ENCODE data around the gene SSBP3.
A peak's percentile ranks its signal among the peaks of the same experiment; 100 is the strongest.

Gene SSBP3

GRCh38 chr1:54221867-54222484 is 184.2 kb downstream of the SSBP3 start:
- TF ChIP-seq CTCF (IDR thresholded peaks at IDR 0.05; ENCODE audit: control insufficient read depth, extremely low read depth, insufficient read depth) = no peak
- no peak for DNase-seq (ENCODE audit: low read depth)
- no peak overlapping the region for H3K4me3 ChIP-seq (ENCODE audit: low read depth, low read length)

GRCh38 chr1:54221113-54221834 is 184.9 kb downstream of the SSBP3 start:
- H3K4me3 ChIP-seq (ENCODE audit: low read depth, low read length) = no peak overlapping the region
- no peak for TF ChIP-seq CTCF (IDR thresholded peaks at IDR 0.05; ENCODE audit: control insufficient read depth, extremely low read depth, insufficient read depth)
- no peak for DNase-seq (ENCODE audit: low read depth)

GRCh38 chr1:54220004-54220811 is 186.0 kb downstream of the SSBP3 start:
- DNase-seq (ENCODE audit: low read depth) = no peak
- no peak overlapping the region for H3K4me3 ChIP-seq (ENCODE audit: low read depth, low read length)
- TF ChIP-seq CTCF (IDR thresholded peaks at IDR 0.05; ENCODE audit: control insufficient read depth, extremely low read depth, insufficient read depth) = no peak

- TF ChIP-seq CTCF (IDR thresholded peaks at IDR 0.05; ENCODE audit: control insufficient read depth, extremely low read depth, insufficient read depth) = no peak
- DNase-seq (ENCODE audit: low read depth) = no peak
- H3K4me3 ChIP-seq (ENCODE audit: low read depth, low read length) = no peak overlapping the region
Observed at GRCh38 chr1:54219688-54220003, 186.5 kb downstream of the SSBP3 start.

- TF ChIP-seq CTCF (IDR thresholded peaks at IDR 0.05; ENCODE audit: control insufficient read depth, extremely low read depth, insufficient read depth) = peak; percentile 17; the same call in 1 of the 2 replicates
- DNase-seq (ENCODE audit: low read depth) = no peak
- H3K4me3 ChIP-seq (ENCODE audit: low read depth, low read length) = no peak overlapping the region
Observed at GRCh38 chr1:54218883-54219687, 187.1 kb downstream of the SSBP3 start.

GRCh38 chr1:54215523-54215922 is 190.7 kb downstream of the SSBP3 start:
- no peak for TF ChIP-seq CTCF (IDR thresholded peaks at IDR 0.05; ENCODE audit: control insufficient read depth, extremely low read depth, insufficient read depth)
- no peak overlapping the region for H3K4me3 ChIP-seq (ENCODE audit: low read depth, low read length)
- DNase-seq (ENCODE audit: low read depth) = no peak
